ENCODE results near the gene OSBPL1A.

DNA sequence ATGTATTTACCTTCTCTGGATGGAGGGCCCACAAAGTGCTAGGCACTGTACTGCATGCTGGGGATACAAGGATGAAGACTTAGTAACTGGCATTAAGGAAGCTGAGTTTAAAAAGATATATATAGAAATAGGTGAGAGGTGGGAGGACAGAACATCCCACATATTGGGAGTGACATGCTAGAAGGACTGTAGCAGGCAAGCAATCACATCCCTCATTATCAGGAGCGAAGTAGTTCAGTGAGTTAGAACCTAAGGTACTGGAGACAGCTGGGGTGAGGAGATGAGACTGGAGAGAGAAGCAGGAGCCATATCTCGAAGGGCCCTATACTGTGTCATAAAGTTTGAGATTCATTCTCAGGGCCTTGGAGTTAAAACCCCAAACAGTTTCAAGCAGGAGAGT, 10.9 kb upstream of the OSBPL1A start:
- no peak for TF ChIP-seq CTCF (conservative IDR thresholded peaks at IDR 0.05)
- TF ChIP-seq EZH2 (IDR thresholded peaks at IDR 0.05; ENCODE audit: low read depth), result no peak

Data from PC-9 (cell line).